Tibial nerve (tissue), 3 donors: ENCODE measurements around the gene TLE4.

ENCODE experiments used
- EP300 ChIP-seq, 2 donors: sonication (generic); formaldehyde crosslinking; IDR thresholded peaks; one replicate each; pipeline ENCODE4 v1.6.1; 2017; ENCODE audit warnings: antibody characterized with exemption in 2 of 2, mild to moderate bottlenecking in 1 of 2
- POLR2A ChIP-seq, 2 donors: fragments of 450-650 bp; IDR thresholded peaks; one replicate each; pipeline ENCODE4 v1.6.1; 2017; ENCODE audit warnings: antibody characterized with exemption in 2 of 2, mild to moderate bottlenecking in 2 of 2, moderate library complexity in 2 of 2

GRCh38 chr9:79581388-79581787 is 9.6 kb downstream of the TLE4 start:
- TF ChIP-seq EP300 (IDR thresholded peaks at IDR 0.05) (no peak), POLR2A (IDR thresholded peaks at IDR 0.05) (no peak)
